SK-N-SH (cell line): Measurements from ENCODE around the gene HECTD2.

Source experiments
- EP300 ChIP-seq, 2 experiments: IDR thresholded peaks; 2 replicates each; pipeline versions ENCODE4 v1.4.0 to v1.6.1; 2012; ENCODE audit warnings: borderline replicate concordance in 1 of 2, low read depth in 1 of 2, low read length in 1 of 2
- FOSL2 ChIP-seq: IDR thresholded peaks from 2 replicates; pipeline ENCODE4 v1.4.0; 2012; ENCODE audit warnings: low read depth, mild to moderate bottlenecking, moderate library complexity, borderline replicate concordance
- GABPA ChIP-seq: IDR thresholded peaks from 2 replicates; pipeline ENCODE4 v1.4.0; 2012; ENCODE audit warnings: low read depth, mild to moderate bottlenecking
- JUND ChIP-seq: IDR thresholded peaks from 2 replicates; pipeline ENCODE4 v1.4.0; 2012
- RAD21 ChIP-seq: IDR thresholded peaks from 2 replicates; pipeline ENCODE4 v1.6.1; 2012; ENCODE audit warnings: mild to moderate bottlenecking, low read length
- TAF1 ChIP-seq: IDR thresholded peaks from 2 replicates; pipeline ENCODE4 v1.6.1; 2012; ENCODE audit warnings: low read depth, mild to moderate bottlenecking, low read length, moderate library complexity, borderline replicate concordance
- TF ChIP-seq, protein P1 (sequence below): fragments of 150-350 bp; IDR thresholded peaks from 2 replicates; pipeline ENCODE4 v1.6.1; 2017; ENCODE audit warnings: antibody characterized with exemption, low read length, low read depth, borderline replicate concordance
- TF ChIP-seq, protein P2 (sequence below): IDR thresholded peaks from 2 replicates; pipeline ENCODE4 v1.4.0; 2012; ENCODE audit warnings: low read depth
- TF ChIP-seq, protein P3 (sequence below): fragments of 200-600 bp; sonication (generic); IDR thresholded peaks from 2 replicates; pipeline ENCODE4 v1.6.1; 2017; ENCODE audit warnings: antibody characterized with exemption, mild to moderate bottlenecking, moderate library complexity

DNA sequence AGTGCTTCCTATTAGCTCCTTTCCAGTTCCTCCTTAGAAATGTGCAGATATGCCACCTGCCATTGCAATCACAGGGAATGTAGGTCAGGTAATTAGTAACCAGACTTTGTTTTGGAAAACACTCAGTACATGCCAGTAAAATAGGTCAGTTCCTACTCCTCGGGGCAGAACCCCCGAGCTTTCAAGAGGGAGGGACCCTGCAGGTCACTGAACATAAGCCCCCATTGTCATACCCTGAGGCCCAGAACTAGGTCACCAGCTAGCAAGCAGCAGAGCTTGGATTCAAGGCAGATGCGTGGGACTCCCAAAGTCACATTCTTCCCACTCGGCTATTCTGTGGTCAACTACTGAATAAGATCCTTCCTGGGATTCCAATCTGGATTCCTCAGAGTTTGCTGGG lies 117.9 kb downstream of the HECTD2 start:
- TF ChIP-seq, protein P1, sequence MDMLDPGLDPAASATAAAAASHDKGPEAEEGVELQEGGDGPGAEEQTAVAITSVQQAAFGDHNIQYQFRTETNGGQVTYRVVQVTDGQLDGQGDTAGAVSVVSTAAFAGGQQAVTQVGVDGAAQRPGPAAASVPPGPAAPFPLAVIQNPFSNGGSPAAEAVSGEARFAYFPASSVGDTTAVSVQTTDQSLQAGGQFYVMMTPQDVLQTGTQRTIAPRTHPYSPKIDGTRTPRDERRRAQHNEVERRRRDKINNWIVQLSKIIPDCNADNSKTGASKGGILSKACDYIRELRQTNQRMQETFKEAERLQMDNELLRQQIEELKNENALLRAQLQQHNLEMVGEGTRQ, result no peak
- TF ChIP-seq JUND (no peak), TAF1 (no peak), RAD21 (no peak), EP300 (IDR thresholded peaks at IDR 0.05; ENCODE audit: borderline replicate concordance in 1 of 2, low read depth in 1 of 2, low read length in 1 of 2) (no peak), FOSL2 (no peak), GABPA (no peak)
- TF ChIP-seq, protein P2, sequence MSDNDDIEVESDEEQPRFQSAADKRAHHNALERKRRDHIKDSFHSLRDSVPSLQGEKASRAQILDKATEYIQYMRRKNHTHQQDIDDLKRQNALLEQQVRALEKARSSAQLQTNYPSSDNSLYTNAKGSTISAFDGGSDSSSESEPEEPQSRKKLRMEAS, result no peak
- TF ChIP-seq, protein P3, sequence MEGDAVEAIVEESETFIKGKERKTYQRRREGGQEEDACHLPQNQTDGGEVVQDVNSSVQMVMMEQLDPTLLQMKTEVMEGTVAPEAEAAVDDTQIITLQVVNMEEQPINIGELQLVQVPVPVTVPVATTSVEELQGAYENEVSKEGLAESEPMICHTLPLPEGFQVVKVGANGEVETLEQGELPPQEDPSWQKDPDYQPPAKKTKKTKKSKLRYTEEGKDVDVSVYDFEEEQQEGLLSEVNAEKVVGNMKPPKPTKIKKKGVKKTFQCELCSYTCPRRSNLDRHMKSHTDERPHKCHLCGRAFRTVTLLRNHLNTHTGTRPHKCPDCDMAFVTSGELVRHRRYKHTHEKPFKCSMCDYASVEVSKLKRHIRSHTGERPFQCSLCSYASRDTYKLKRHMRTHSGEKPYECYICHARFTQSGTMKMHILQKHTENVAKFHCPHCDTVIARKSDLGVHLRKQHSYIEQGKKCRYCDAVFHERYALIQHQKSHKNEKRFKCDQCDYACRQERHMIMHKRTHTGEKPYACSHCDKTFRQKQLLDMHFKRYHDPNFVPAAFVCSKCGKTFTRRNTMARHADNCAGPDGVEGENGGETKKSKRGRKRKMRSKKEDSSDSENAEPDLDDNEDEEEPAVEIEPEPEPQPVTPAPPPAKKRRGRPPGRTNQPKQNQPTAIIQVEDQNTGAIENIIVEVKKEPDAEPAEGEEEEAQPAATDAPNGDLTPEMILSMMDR, result no peak
